Immature natural killer cell (primary cell): ENCODE data around the gene LENEP. TPM values are rescaled to one million over a fixed set of nuclear protein-coding genes. Genes with fewer than 3 reads are reported as not detected.
A peak's percentile ranks its signal among the peaks of the same experiment; 100 is the strongest.
"Not testable (repeated sequence)": the region's sequence is repeated elsewhere in the genome, so short reads cannot be mapped to it uniquely, and the experiment has no call there.

Source experiments
- DNase-seq, 3 donors: peaks; one replicate each; pipeline ENCODE4 v3.0.0; 2022; ENCODE audit warnings: mixed read lengths in 1 of 3
- H3K27ac Mint-ChIP-seq, 6 donors: one replicate each; pipeline ENCODE4 v1.8.0; 2020; ENCODE audit warnings: mixed read lengths in 6 of 6, mild to moderate bottlenecking in 5 of 6, inconsistent platforms in 4 of 6, moderate library complexity in 3 of 6
- H3K27me3 Mint-ChIP-seq, 3 donors: one replicate each; pipeline ENCODE4 v1.8.0; 2020 to 2021; ENCODE audit warnings: low read depth in 3 of 3, mild to moderate bottlenecking in 3 of 3, mixed read lengths in 3 of 3, moderate library complexity in 3 of 3, inconsistent platforms in 1 of 3
- H3K36me3 Mint-ChIP-seq, 3 donors: one replicate each; pipeline ENCODE4 v1.8.0; 2020; ENCODE audit warnings: mixed read lengths in 3 of 3, inconsistent platforms in 2 of 3, mild to moderate bottlenecking in 2 of 3
- H3K4me1 Mint-ChIP-seq, 2 donors: one replicate each; pipeline ENCODE4 v1.8.0; 2020; ENCODE audit warnings: inconsistent platforms in 2 of 2, mild to moderate bottlenecking in 2 of 2, mixed read lengths in 2 of 2, moderate library complexity in 1 of 2
- H3K4me3 Mint-ChIP-seq, 5 donors: one replicate each; pipeline ENCODE4 v1.8.0; 2020; ENCODE audit warnings: mild to moderate bottlenecking in 5 of 5, mixed read lengths in 5 of 5, inconsistent platforms in 3 of 5, moderate library complexity in 3 of 5
- H3K9me3 Mint-ChIP-seq, 6 donors: one replicate each; pipeline ENCODE4 v1.8.0; 2020; ENCODE audit warnings: mild to moderate bottlenecking in 6 of 6, mixed read lengths in 6 of 6, inconsistent platforms in 4 of 6, moderate library complexity in 3 of 6
- polyA plus RNA-seq, 3 donors: library from polyadenylated mRNA; unstranded; fragments of 300-500 nt; fragmentation: Illumina TruSeq; gene quantifications; one replicate each; pipeline ENCODE4 v1.2.3, GENCODE V29; 2021

The LENEP gene
- polyA plus RNA-seq, 3 donors from 2014 or later, result not detected

DNA sequence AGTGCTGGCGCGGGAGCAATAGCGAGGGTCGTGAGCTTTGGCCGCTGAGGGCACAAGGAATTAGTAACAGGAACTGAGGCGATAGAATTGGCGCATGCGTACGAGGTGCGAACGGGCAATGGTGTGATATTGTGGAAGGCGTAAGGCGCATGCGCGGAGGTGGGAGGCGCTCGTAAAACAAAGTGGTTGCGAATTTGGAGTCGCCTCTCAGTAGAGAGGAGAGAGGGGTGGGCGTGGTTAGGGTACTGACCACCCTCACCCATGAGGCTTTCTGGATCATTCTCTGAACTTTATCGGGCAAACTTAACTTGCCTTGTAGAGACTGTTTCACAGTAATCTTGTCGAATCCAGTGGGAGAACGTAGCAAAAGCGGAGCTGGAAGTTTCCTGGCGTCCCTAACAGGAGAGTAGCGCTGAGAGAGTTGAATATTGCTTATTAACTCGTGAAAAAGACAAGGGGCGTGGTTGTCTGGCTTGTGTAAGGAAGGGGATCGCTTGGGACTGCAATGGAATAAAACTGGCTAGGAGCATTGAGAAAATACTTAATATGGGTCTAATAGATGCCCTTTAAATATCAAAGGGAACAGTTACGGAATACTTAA is 18.5 kb upstream of the LENEP start:
- Mint-ChIP-seq H3K4me3 (no peak overlapping the region), H3K36me3 (no peaks in the 10 kb centered on the region), H3K4me1 (peaks cover 0 to 22% of the 10 kb centered on the region in 2 donors), H3K27ac (no peak overlapping the region), H3K27me3 (peaks cover 0 to 1% (median 0%) of the 10 kb centered on the region in 3 donors), H3K9me3 (no peaks in the 10 kb centered on the region)
- DNase-seq, result peak; percentile 97 to 98 (median 98)

DNA sequence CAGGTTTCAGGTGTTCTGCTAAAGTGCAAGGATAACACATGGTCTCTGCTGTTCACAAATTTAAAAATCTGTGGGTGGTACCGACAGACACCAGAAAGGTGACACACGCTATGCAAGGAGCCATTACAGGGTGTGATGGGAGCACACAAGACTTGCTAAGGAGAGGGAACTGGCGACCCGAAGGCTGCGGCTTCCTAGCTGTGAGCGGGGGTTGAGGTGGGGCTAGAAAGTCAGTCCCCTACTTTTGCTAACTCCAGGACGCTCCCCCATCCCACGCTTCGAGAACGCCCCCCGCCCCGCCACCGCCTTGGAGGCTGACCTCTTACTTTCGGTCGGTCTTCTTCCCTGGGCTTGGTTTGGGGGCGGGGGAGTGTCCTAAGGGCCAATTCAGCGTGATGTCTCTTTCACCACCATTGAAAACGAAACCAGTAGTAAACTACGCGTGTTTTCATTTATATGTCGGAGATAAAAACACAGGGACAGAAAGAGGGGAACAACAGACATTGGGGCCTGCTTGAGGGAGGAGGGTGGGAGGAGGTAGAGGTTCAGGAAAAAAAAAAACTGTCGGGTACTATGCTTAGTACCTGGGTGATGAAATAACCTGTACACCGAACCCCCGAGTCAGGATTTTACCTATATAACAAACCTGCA is 17.9 kb upstream of the LENEP start:
- H3K4me3 Mint-ChIP-seq, result no peak overlapping the region
- DNase-seq, result peak; percentile 65 to 68 (median 65)
- no peaks in the 10 kb centered on the region for H3K9me3 Mint-ChIP-seq
- H3K27me3 Mint-ChIP-seq, result peaks cover 0 to 1% (median 0%) of the 10 kb centered on the region in 3 donors
- H3K4me1 Mint-ChIP-seq, result peaks cover 0 to 22% of the 10 kb centered on the region in 2 donors
- no peak overlapping the region for H3K27ac Mint-ChIP-seq
- H3K36me3 Mint-ChIP-seq, result no peaks in the 10 kb centered on the region

DNA sequence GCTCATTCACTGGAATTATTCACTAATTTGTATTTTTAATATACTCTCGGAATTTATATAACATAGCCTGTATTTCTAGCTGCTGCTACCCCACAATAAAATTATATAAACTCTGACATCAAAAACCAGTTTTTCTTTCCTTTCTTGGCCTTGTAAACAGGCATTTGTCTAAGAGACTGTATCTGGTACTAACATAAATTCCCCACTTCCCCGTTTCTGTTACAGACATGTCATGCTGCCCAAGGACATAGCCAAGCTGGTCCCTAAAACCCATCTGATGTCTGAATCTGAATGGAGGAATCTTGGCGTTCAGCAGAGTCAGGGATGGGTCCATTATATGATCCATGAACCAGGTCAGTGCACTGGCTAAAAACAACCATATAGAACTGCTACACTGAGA is 15.6 kb upstream of the LENEP start:
- not testable (repeated sequence) for H3K4me1 Mint-ChIP-seq, H3K27me3 Mint-ChIP-seq, H3K36me3 Mint-ChIP-seq, DNase-seq, H3K9me3 Mint-ChIP-seq
- H3K27ac Mint-ChIP-seq, result peak overlapping the region in 2 of 6 donors; percentile 50 to 61
- peak overlapping the region in 2 of 5 donors; percentile 22 to 54 for H3K4me3 Mint-ChIP-seq

- Mint-ChIP-seq H3K27me3 (no peaks in the 10 kb centered on the region), H3K27ac (no peak overlapping the region), H3K4me3 (no peak overlapping the region), H3K9me3 (no peaks in the 10 kb centered on the region), H3K36me3 (no peaks in the 10 kb centered on the region), H3K4me1 (peaks cover 0 to 2% of the 10 kb centered on the region in 2 donors)
- DNase-seq, result no peak
Observed at GRCh38 chr1:154978360-154978759, 15.0 kb upstream of the LENEP start.

DNA sequence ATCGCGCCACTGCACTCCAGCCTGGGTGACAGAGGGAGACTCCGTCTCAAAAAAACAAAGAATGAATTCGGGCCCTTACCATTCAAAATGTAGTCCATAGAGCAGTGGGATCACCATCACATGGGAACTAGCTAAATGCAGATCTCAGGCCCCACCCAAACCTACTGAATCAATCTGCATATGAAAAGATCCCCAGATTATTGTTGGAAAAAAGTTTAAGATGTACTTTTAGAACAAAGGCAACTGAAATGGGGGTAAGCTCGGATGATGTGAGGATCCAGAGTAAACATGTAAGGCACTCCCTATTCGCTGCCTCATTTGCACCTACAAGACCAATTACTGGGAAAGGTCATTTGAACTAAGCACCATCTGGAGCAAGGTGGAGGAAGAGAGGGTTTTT is 11.0 kb upstream of the LENEP start:
- no peak for DNase-seq
- no peaks in the 10 kb centered on the region for H3K36me3 Mint-ChIP-seq

GRCh38 chr1:154982897-154983648 is 10.3 kb upstream of the LENEP start, which contains the start of gene FLAD1:
TSS of gene FLAD1 (plus strand) at chr1:154983344. CDS start at chr1:154983695, 351 bp downstream.
- DNase-seq, result peak; percentile 95 to 97 (median 96)
- H3K36me3 Mint-ChIP-seq, result peaks cover 0 to 3% (median 0%) of the 10 kb centered on the region in 3 donors
- H3K4me1 Mint-ChIP-seq, result peaks cover under 1 to 2% of the 10 kb centered on the region in 2 donors
- no peak within 1 kb of the TSS for H3K4me3 Mint-ChIP-seq
- peak within 1 kb of the TSS in 1 of 6 donors; percentile 82 for H3K27ac Mint-ChIP-seq
- H3K27me3 Mint-ChIP-seq, result no peaks in the 10 kb centered on the region
- H3K9me3 Mint-ChIP-seq, result no peaks in the 10 kb centered on the region

More for the DNA sequence above, 11.0 kb upstream of the LENEP start:
- Mint-ChIP-seq H3K27ac (no peak overlapping the region), H3K4me1 (peaks cover 0 to 2% of the 10 kb centered on the region in 2 donors), H3K4me3 (no peak overlapping the region), H3K27me3 (no peaks in the 10 kb centered on the region), H3K9me3 (no peaks in the 10 kb centered on the region)

DNA sequence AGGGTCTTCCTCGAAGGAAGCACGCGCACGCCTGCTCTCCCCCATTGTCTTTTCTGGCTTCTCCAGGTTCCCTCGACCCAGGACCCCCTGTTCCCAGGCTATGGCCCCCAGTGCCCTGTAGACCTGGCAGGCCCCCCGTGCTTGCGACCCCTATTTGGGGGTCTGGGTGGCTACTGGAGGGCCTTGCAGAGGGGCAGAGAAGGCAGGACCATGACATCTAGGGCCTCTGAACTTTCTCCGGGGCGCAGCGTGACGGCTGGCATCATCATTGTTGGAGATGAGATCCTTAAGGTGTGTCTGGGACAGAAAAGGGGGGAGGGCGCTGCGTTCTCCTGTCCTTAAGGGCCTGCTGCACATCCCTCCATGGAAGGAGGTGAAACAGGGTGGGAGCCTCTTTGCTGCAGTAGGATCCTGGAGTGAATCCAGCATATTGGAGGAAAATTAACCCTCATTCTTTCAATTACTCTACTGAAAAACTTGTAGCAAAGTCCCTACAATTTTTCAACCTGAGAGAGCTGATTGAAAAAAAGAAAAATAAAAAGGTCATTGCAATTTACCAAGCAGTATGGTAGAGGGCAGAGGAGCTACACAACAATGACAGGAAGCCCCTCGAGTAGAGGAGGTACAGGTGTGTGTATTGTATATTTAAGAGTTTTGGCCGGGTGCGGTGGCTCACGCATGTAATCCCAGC is 9.5 kb upstream of the LENEP start:
- peaks cover 0 to 10% (median 1%) of the 10 kb centered on the region in 3 donors for H3K36me3 Mint-ChIP-seq
- no peaks in the 10 kb centered on the region for H3K9me3 Mint-ChIP-seq
- no peak overlapping the region for H3K4me3 Mint-ChIP-seq
- peaks cover 2 to 9% of the 10 kb centered on the region in 2 donors for H3K4me1 Mint-ChIP-seq
- no peak for DNase-seq
- peaks cover 0 to under 1% (median 0%) of the 10 kb centered on the region in 3 donors for H3K27me3 Mint-ChIP-seq
- peak overlapping the region in 1 of 6 donors; percentile 82 for H3K27ac Mint-ChIP-seq

DNA sequence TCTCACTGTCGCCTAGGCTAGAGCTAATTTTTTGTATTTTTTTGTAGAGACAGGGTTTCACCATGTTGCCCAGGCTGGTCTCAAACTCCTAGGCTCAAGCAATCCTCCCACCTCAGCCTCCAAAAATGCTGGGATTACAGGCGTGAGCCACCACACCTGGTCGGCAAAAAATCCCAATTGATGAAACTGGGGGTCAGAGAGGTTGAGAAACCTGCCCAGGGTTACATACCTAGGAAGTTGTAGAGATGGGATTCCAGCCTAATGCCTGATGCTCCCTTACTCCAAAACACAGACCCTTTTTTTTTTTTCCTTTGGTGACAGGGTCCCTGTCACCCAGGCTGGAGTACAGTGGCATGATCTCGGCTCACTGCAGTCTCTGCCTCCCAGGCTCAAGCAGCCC is 6.7 kb upstream of the LENEP start:
- peaks cover 0 to 17% (median 3%) of the 10 kb centered on the region in 3 donors for H3K36me3 Mint-ChIP-seq
- H3K27ac Mint-ChIP-seq, DNase-seq, H3K9me3 Mint-ChIP-seq, H3K4me3 Mint-ChIP-seq, H3K27me3 Mint-ChIP-seq: not testable (repeated sequence)
- peaks cover 6 to 19% of the 10 kb centered on the region in 2 donors for H3K4me1 Mint-ChIP-seq

- H3K4me1 Mint-ChIP-seq, result peaks cover 6 to 19% of the 10 kb centered on the region in 2 donors
- H3K27ac Mint-ChIP-seq, result no peak overlapping the region
- peaks cover 0 to 2% (median 0%) of the 10 kb centered on the region in 3 donors for H3K27me3 Mint-ChIP-seq
- H3K36me3 Mint-ChIP-seq, result peaks cover 0 to 17% (median 3%) of the 10 kb centered on the region in 3 donors
- no peak for DNase-seq
- no peaks in the 10 kb centered on the region for H3K9me3 Mint-ChIP-seq
- no peak overlapping the region for H3K4me3 Mint-ChIP-seq
Observed at GRCh38 chr1:154987326-154987725, 6.1 kb upstream of the LENEP start.

DNA sequence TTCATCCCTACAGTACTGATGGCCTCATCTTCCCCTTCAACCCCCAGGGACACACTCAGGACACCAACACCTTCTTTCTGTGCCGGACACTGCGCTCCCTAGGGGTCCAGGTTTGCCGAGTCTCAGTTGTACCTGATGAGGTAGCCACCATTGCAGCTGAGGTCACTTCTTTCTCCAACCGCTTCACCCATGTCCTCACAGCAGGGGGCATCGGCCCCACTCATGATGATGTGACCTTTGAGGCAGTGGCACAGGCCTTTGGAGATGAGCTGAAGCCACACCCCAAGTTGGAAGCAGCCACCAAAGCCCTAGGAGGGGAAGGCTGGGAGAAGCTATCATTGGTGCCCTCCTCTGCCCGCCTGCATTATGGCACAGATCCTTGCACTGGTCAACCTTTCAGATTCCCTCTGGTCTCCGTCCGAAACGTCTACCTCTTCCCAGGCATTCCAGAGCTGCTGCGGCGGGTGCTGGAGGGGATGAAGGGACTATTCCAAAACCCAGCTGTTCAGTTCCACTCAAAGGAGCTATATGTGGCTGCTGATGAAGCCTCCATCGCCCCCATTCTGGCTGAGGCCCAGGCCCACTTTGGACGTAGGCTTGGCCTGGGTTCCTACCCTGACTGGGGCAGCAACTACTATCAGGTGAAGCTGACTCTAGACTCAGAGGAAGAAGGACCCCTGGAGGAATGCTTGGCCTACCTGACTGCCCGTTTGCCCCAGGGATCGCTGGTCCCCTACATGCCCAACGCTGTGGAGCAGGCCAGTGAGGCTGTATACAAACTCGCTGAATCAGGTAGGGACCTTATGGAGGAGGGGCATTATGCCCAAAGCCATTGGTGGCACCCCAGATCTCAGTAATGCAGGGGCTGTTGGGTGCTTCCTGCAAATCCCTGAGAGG is 5.1 kb upstream of the LENEP start:
- Mint-ChIP-seq H3K4me3 (no peak overlapping the region), H3K9me3 (no peaks in the 10 kb centered on the region), H3K27ac (peak overlapping the region in 1 of 6 donors; percentile 61), H3K27me3 (peaks cover 0 to 4% (median 0%) of the 10 kb centered on the region in 3 donors), H3K36me3 (peaks cover 0 to 17% (median 3%) of the 10 kb centered on the region in 3 donors), H3K4me1 (peaks cover 6 to 19% of the 10 kb centered on the region in 2 donors)
- no peak for DNase-seq

DNA sequence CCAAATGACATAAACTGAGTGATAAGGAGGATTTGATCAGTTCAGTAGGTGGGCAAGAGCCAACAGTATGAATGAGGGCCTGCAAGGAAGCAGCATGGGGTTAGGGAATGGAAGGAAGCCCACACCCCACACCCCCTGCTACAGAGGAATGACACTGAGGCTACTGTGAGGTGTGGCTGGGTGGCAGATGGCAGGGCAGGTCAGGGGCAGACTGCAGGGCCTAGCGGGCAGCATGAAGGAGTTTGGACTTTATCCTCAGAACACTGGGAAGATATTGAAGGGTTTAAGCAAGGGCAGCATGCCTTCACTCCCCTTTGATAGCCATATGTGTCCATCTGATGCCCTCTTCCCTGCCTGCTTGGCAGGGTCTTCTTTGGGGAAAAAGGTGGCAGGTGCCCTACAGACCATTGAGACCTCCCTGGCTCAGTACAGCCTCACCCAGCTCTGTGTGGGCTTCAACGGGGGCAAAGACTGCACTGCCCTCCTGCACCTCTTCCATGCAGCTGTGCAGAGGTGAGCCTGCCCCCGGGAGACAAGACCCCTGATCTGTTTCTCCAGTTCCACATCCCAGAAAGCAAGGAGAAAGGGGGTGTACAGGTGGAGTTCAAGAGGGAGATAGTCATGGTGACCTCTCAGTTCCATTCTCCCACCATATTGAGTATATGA is 4.1 kb upstream of the LENEP start:
- peaks cover 0 to 17% (median 3%) of the 10 kb centered on the region in 3 donors for H3K36me3 Mint-ChIP-seq
- H3K4me1 Mint-ChIP-seq, result peaks cover 6 to 19% of the 10 kb centered on the region in 2 donors
- peak overlapping the region in 2 of 6 donors; percentile 29 to 61 for H3K27ac Mint-ChIP-seq
- H3K27me3 Mint-ChIP-seq, result peaks cover 0 to 6% (median 0%) of the 10 kb centered on the region in 3 donors
- H3K9me3 Mint-ChIP-seq, result no peaks in the 10 kb centered on the region
- no peak overlapping the region for H3K4me3 Mint-ChIP-seq
- no peak for DNase-seq

DNA sequence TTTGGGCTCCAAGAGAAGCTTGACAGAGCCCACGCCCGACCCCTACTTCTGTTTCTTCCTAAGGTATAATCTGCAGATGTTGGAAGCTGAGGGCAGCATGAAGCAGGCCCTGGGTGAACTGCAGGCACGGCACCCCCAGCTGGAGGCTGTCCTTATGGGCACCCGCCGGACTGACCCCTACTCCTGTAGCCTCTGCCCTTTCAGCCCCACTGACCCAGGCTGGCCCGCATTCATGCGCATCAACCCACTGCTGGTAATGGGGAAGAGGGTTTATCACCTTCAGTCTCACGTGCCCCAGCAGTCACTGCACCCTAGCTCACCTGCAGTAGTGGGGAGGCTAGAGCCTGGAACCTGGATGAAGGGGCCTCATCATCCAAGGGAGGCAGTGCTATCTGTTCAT is 3.1 kb upstream of the LENEP start:
- Mint-ChIP-seq H3K4me1 (peaks cover 6 to 19% of the 10 kb centered on the region in 2 donors), H3K27me3 (peaks cover 0 to 6% (median 0%) of the 10 kb centered on the region in 3 donors)
- DNase-seq, result no peak

More for the DNA sequence above, 3.1 kb upstream of the LENEP start:
- H3K36me3 Mint-ChIP-seq, result peaks cover 0 to 17% (median 3%) of the 10 kb centered on the region in 3 donors
- H3K27ac Mint-ChIP-seq, result no peak overlapping the region
- H3K9me3 Mint-ChIP-seq, result no peaks in the 10 kb centered on the region
- H3K4me3 Mint-ChIP-seq, result no peak overlapping the region
